T-helper 1 cell treated with Interleukin-12 subunit alpha and Interleukin-12 subunit beta and Interleukin-4 antibody, amounts not matched to agents 30 ng/mL and 1 ng/mL, for 36 hours (primary cell): ENCODE measurements around the gene GPR143. TPM values are rescaled to one million over a fixed set of nuclear protein-coding genes. Genes with fewer than 3 reads are reported as not detected.

Experiments
- intact Hi-C: fragments of 100-400 bp; cut with micrococcal nuclease; formaldehyde crosslinking; loops from one replicate; pipeline ENCODE4 v1.15.1; 2024
- total RNA-seq: library from RNA; stranded (reverse); gene quantifications from 2 replicates; pipeline ENCODE4 v1.2.3, GENCODE V29; 2022

The GPR143 gene
- total RNA-seq, 1 donor from 2014 or later: not detected

GRCh38 chrX:9708923-9709553 is 56.6 kb downstream of the GPR143 start:
- intact Hi-C loops: loop anchor here (1.0 to 2.0 kb wide), 9 partner anchors 64 to 966 kb away; no protein-coding TSS in a partner anchor

GRCh38 chrX:9708086-9708485 is 57.6 kb downstream of the GPR143 start:
- intact Hi-C loops: loop anchor here (2.0 kb wide), 1 partner anchor 63 kb away; no protein-coding TSS in a partner anchor

GRCh38 chrX:9707306-9708033 is 58.2 kb downstream of the GPR143 start:
- intact Hi-C loops: loop anchor here (2.0 kb wide), 1 partner anchor 63 kb away; no protein-coding TSS in a partner anchor

- intact Hi-C loops: no loop called here
These were observed 59.2 kb downstream of the GPR143 start for GRCh38 chrX:9706421-9706820.

- intact Hi-C loops: no loop called here
These were observed 60.7 kb downstream of the GPR143 start for GRCh38 chrX:9704876-9705465.

- intact Hi-C loops: no loop called here
These were observed 62.2 kb downstream of the GPR143 start for GRCh38 chrX:9703406-9703805.

GRCh38 chrX:9701790-9702189 is 63.9 kb downstream of the GPR143 start:
- intact Hi-C loops: no loop called here

- intact Hi-C loops: no loop called here
These were observed 65.1 kb downstream of the GPR143 start for GRCh38 chrX:9700555-9700954.

GRCh38 chrX:9698576-9698975 is 67.1 kb downstream of the GPR143 start:
- intact Hi-C loops: no loop called here

- intact Hi-C loops: no loop called here
These were observed 72.2 kb downstream of the GPR143 start for GRCh38 chrX:9693307-9694001.

- intact Hi-C loops: no loop called here
These were observed 75.6 kb downstream of the GPR143 start for GRCh38 chrX:9690046-9690445.

GRCh38 chrX:9688833-9689232 is 76.8 kb downstream of the GPR143 start:
- intact Hi-C loops: no loop called here

GRCh38 chrX:9687899-9688298 is 77.7 kb downstream of the GPR143 start:
- intact Hi-C loops: no loop called here

- intact Hi-C loops: no loop called here
These were observed 82.3 kb downstream of the GPR143 start for GRCh38 chrX:9683350-9683749.

GRCh38 chrX:9682861-9683260 is 82.8 kb downstream of the GPR143 start:
- intact Hi-C loops: no loop called here

- intact Hi-C loops: no loop called here
These were observed 83.2 kb downstream of the GPR143 start for GRCh38 chrX:9682456-9682855.

GRCh38 chrX:9681422-9681821 is 84.2 kb downstream of the GPR143 start:
- intact Hi-C loops: no loop called here

- intact Hi-C loops: no loop called here
These were observed 84.6 kb downstream of the GPR143 start for GRCh38 chrX:9681011-9681410.

GRCh38 chrX:9678215-9678965 is 87.3 kb downstream of the GPR143 start:
- intact Hi-C loops: loop anchor here (5.0 to 10.0 kb wide), 4 partner anchors 146 to 1434 kb away; partner anchors contain the start of gene HCCS

- intact Hi-C loops: loop anchor here (1.0 to 10.0 kb wide), 10 partner anchors 33 to 1750 kb away; partner anchors contain the start of genes HCCS and PNPLA4
These were observed 88.4 kb downstream of the GPR143 start for GRCh38 chrX:9677098-9677739.
